ENCODE data around the gene ZFP2.
"Not testable (repeated sequence)": the region's sequence is repeated elsewhere in the genome, so short reads cannot be mapped to it uniquely, and the experiment has no call there.

ZFP2 gene

GRCh38 chr5:178895615-178896571 lies at the start of gene ZFP2:
TSS of gene ZFP2 (plus strand) at chr5:178895913. CDS start at chr5:178931314, 35,401 bp downstream.
- Histone ChIP-seq H3K4me3 (ENCODE audit: low read length in 2 of 2) (peak within 1 kb of the TSS; percentile 68 to 74), H3K36me3 (ENCODE audit: control insufficient read depth in 2 of 2, insufficient read depth in 2 of 2, low read length in 2 of 2) (no peaks in the 10 kb centered on the region), H3K9ac (ENCODE audit: low read depth in 1 of 2, low read length in 2 of 2) (peak within 1 kb of the TSS; percentile 70 to 74), H3K9me3 (ENCODE audit: control insufficient read depth in 2 of 2, low read length in 2 of 2) (no peaks in the 10 kb centered on the region), H3K27ac (ENCODE audit: low read depth in 2 of 2, low read length in 2 of 2) (peak within 1 kb of the TSS in 1 of 2 donors; percentile 23), H3K27me3 (ENCODE audit: control insufficient read depth in 2 of 2, insufficient read depth in 2 of 2, low read length in 2 of 2) (no peaks in the 10 kb centered on the region), H3K4me1 (ENCODE audit: control insufficient read depth in 2 of 2, insufficient read depth in 2 of 2, low read length in 2 of 2) (no peaks in the 10 kb centered on the region)

GRCh38 chr5:178849316-178849715 lies 46.4 kb upstream of the ZFP2 start:
- Histone ChIP-seq H3K4me3 (ENCODE audit: low read length in 2 of 2) (no peak overlapping the region), H3K9me3 (ENCODE audit: control insufficient read depth in 2 of 2, low read length in 2 of 2) (no peaks in the 10 kb centered on the region), H3K4me1 (ENCODE audit: control insufficient read depth in 2 of 2, insufficient read depth in 2 of 2, low read length in 2 of 2) (no peaks in the 10 kb centered on the region), H3K9ac (ENCODE audit: low read depth in 1 of 2, low read length in 2 of 2) (no peak overlapping the region), H3K27ac (ENCODE audit: low read depth in 2 of 2, low read length in 2 of 2) (no peak overlapping the region), H3K27me3 (ENCODE audit: control insufficient read depth in 2 of 2, insufficient read depth in 2 of 2, low read length in 2 of 2) (no peaks in the 10 kb centered on the region), H3K36me3 (ENCODE audit: control insufficient read depth in 2 of 2, insufficient read depth in 2 of 2, low read length in 2 of 2) (no peaks in the 10 kb centered on the region)

- Histone ChIP-seq H3K27ac (ENCODE audit: low read depth in 2 of 2, low read length in 2 of 2) (no peak overlapping the region), H3K36me3 (ENCODE audit: control insufficient read depth in 2 of 2, insufficient read depth in 2 of 2, low read length in 2 of 2) (no peaks in the 10 kb centered on the region)
These were observed 43.8 kb upstream of the ZFP2 start for GRCh38 chr5:178851951-178852350.

GRCh38 chr5:178854284-178854683 lies 41.4 kb upstream of the ZFP2 start:
- Histone ChIP-seq H3K9ac (ENCODE audit: low read depth in 1 of 2, low read length in 2 of 2) (no peak overlapping the region), H3K36me3 (ENCODE audit: control insufficient read depth in 2 of 2, insufficient read depth in 2 of 2, low read length in 2 of 2) (no peaks in the 10 kb centered on the region), H3K4me1 (ENCODE audit: control insufficient read depth in 2 of 2, insufficient read depth in 2 of 2, low read length in 2 of 2) (no peaks in the 10 kb centered on the region), H3K27ac (ENCODE audit: low read depth in 2 of 2, low read length in 2 of 2) (no peak overlapping the region), H3K4me3 (ENCODE audit: low read length in 2 of 2) (no peak overlapping the region), H3K9me3 (ENCODE audit: control insufficient read depth in 2 of 2, low read length in 2 of 2) (no peaks in the 10 kb centered on the region), H3K27me3 (ENCODE audit: control insufficient read depth in 2 of 2, insufficient read depth in 2 of 2, low read length in 2 of 2) (no peaks in the 10 kb centered on the region)

More at GRCh38 chr5:178851951-178852350, 43.8 kb upstream of the ZFP2 start:
- Histone ChIP-seq H3K27me3 (ENCODE audit: control insufficient read depth in 2 of 2, insufficient read depth in 2 of 2, low read length in 2 of 2) (no peaks in the 10 kb centered on the region), H3K4me3 (ENCODE audit: low read length in 2 of 2) (no peak overlapping the region), H3K9ac (ENCODE audit: low read depth in 1 of 2, low read length in 2 of 2) (no peak overlapping the region), H3K4me1 (ENCODE audit: control insufficient read depth in 2 of 2, insufficient read depth in 2 of 2, low read length in 2 of 2) (no peaks in the 10 kb centered on the region), H3K9me3 (ENCODE audit: control insufficient read depth in 2 of 2, low read length in 2 of 2) (no peaks in the 10 kb centered on the region)

- H3K27ac ChIP-seq (ENCODE audit: low read depth in 2 of 2, low read length in 2 of 2): peak within 1 kb of the TSS; percentile 55 to 74
- H3K27me3 ChIP-seq (ENCODE audit: control insufficient read depth in 2 of 2, insufficient read depth in 2 of 2, low read length in 2 of 2): no peaks in the 10 kb centered on the region
- peaks cover 0 to 5% of the 10 kb centered on the region in 2 donors for H3K4me1 ChIP-seq (ENCODE audit: control insufficient read depth in 2 of 2, insufficient read depth in 2 of 2, low read length in 2 of 2)
- no peaks in the 10 kb centered on the region for H3K9me3 ChIP-seq (ENCODE audit: control insufficient read depth in 2 of 2, low read length in 2 of 2)
- H3K9ac ChIP-seq (ENCODE audit: low read depth in 1 of 2, low read length in 2 of 2): peak within 1 kb of the TSS; percentile 63 to 79
- H3K36me3 ChIP-seq (ENCODE audit: control insufficient read depth in 2 of 2, insufficient read depth in 2 of 2, low read length in 2 of 2): peaks cover 0 to 3% of the 10 kb centered on the region in 2 donors
- H3K4me3 ChIP-seq (ENCODE audit: low read length in 2 of 2): peak within 1 kb of the TSS; percentile 72 to 75
These were observed 35.8 kb upstream of the ZFP2 start, which contains the start of gene ZNF354B for GRCh38 chr5:178859625-178860521. TSS of gene ZNF354B (plus strand) at chr5:178859953. CDS start at chr5:178861048, 1,095 bp downstream.

GRCh38 chr5:178860615-178861014 lies 35.1 kb upstream of the ZFP2 start:
- H3K36me3 ChIP-seq (ENCODE audit: control insufficient read depth in 2 of 2, insufficient read depth in 2 of 2, low read length in 2 of 2); H3K27me3 ChIP-seq (ENCODE audit: control insufficient read depth in 2 of 2, insufficient read depth in 2 of 2, low read length in 2 of 2); H3K9me3 ChIP-seq (ENCODE audit: control insufficient read depth in 2 of 2, low read length in 2 of 2); H3K4me1 ChIP-seq (ENCODE audit: control insufficient read depth in 2 of 2, insufficient read depth in 2 of 2, low read length in 2 of 2): not testable (repeated sequence)
- Histone ChIP-seq H3K4me3 (ENCODE audit: low read length in 2 of 2) (peak overlapping the region; percentile 72 to 75), H3K27ac (ENCODE audit: low read depth in 2 of 2, low read length in 2 of 2) (peak overlapping the region in 1 of 2 donors; percentile 55), H3K9ac (ENCODE audit: low read depth in 1 of 2, low read length in 2 of 2) (peak overlapping the region in 1 of 2 donors; percentile 79)

- Histone ChIP-seq H3K4me1 (ENCODE audit: control insufficient read depth in 2 of 2, insufficient read depth in 2 of 2, low read length in 2 of 2) (peaks cover 0 to 5% of the 10 kb centered on the region in 2 donors), H3K9ac (ENCODE audit: low read depth in 1 of 2, low read length in 2 of 2) (no peak overlapping the region), H3K27ac (ENCODE audit: low read depth in 2 of 2, low read length in 2 of 2) (no peak overlapping the region), H3K27me3 (ENCODE audit: control insufficient read depth in 2 of 2, insufficient read depth in 2 of 2, low read length in 2 of 2) (no peaks in the 10 kb centered on the region), H3K4me3 (ENCODE audit: low read length in 2 of 2) (no peak overlapping the region), H3K9me3 (ENCODE audit: control insufficient read depth in 2 of 2, low read length in 2 of 2) (no peaks in the 10 kb centered on the region), H3K36me3 (ENCODE audit: control insufficient read depth in 2 of 2, insufficient read depth in 2 of 2, low read length in 2 of 2) (peaks cover 9 to 15% of the 10 kb centered on the region in 2 donors)
These were observed 34.1 kb upstream of the ZFP2 start for GRCh38 chr5:178861627-178862026.

- Histone ChIP-seq H3K4me1 (ENCODE audit: control insufficient read depth in 2 of 2, insufficient read depth in 2 of 2, low read length in 2 of 2) (no peaks in the 10 kb centered on the region), H3K9me3 (ENCODE audit: control insufficient read depth in 2 of 2, low read length in 2 of 2) (peaks cover 0 to 2% of the 10 kb centered on the region in 2 donors), H3K27me3 (ENCODE audit: control insufficient read depth in 2 of 2, insufficient read depth in 2 of 2, low read length in 2 of 2) (no peaks in the 10 kb centered on the region), H3K9ac (ENCODE audit: low read depth in 1 of 2, low read length in 2 of 2) (no peak overlapping the region), H3K27ac (ENCODE audit: low read depth in 2 of 2, low read length in 2 of 2) (no peak overlapping the region), H3K4me3 (ENCODE audit: low read length in 2 of 2) (no peak overlapping the region), H3K36me3 (ENCODE audit: control insufficient read depth in 2 of 2, insufficient read depth in 2 of 2, low read length in 2 of 2) (peaks cover 45 to 57% of the 10 kb centered on the region in 2 donors)
These were observed 28.8 kb upstream of the ZFP2 start for GRCh38 chr5:178866946-178867345.

GRCh38 chr5:178869577-178869976 lies 26.1 kb upstream of the ZFP2 start:
- H3K27me3 ChIP-seq (ENCODE audit: control insufficient read depth in 2 of 2, insufficient read depth in 2 of 2, low read length in 2 of 2): no peaks in the 10 kb centered on the region
- H3K9ac ChIP-seq (ENCODE audit: low read depth in 1 of 2, low read length in 2 of 2): no peak overlapping the region
- no peaks in the 10 kb centered on the region for H3K4me1 ChIP-seq (ENCODE audit: control insufficient read depth in 2 of 2, insufficient read depth in 2 of 2, low read length in 2 of 2)
- no peak overlapping the region for H3K27ac ChIP-seq (ENCODE audit: low read depth in 2 of 2, low read length in 2 of 2)
- no peak overlapping the region for H3K4me3 ChIP-seq (ENCODE audit: low read length in 2 of 2)
- peaks cover 1 to 12% of the 10 kb centered on the region in 2 donors for H3K9me3 ChIP-seq (ENCODE audit: control insufficient read depth in 2 of 2, low read length in 2 of 2)
- peaks cover 51 to 63% of the 10 kb centered on the region in 2 donors for H3K36me3 ChIP-seq (ENCODE audit: control insufficient read depth in 2 of 2, insufficient read depth in 2 of 2, low read length in 2 of 2)
